HepG2 (cell line): ENCODE results near the gene SGF29. TPM values are rescaled to one million over a fixed set of nuclear protein-coding genes. Genes with fewer than 3 reads are reported as not detected.

Source experiments
- ATAC-seq: fragments of 200-7000 bp; cut with Tn5 transposase; 3 replicates; pipeline ENCODE4 v1.9.1; 2020; ENCODE audit warnings: mild to moderate bottlenecking, moderate library complexity
- BruUV-seq: library from RNA; stranded (reverse); fragments of 400-500 nt; replicated peaks from 2 replicates; lab custom pipeline; 2021; lab: Mats Ljungman, UMichigan
- CTCF ChIA-PET: fragments of 300-600 bp; formaldehyde crosslinking; extraction: SDS; loops from one replicate; lab custom pipeline; 2021; ENCODE audit warnings: low total read pairs, inconsistent platforms, low intra/inter-chr PET ratio; lab: Yijun Ruan, JAX
- POLR2A ChIA-PET: fragments of 350-600 bp; sonication (Branson Sonifier 250); formaldehyde crosslinking; loops from one replicate; lab custom pipeline; 2020; ENCODE audit warnings: antibody characterized with exemption, inconsistent platforms; lab: Yijun Ruan, JAX
- DNase-seq: peaks from one replicate; pipeline ENCODE4 v3.0.0-alpha.2; 2015; ENCODE audit warnings: low spot score
- FAIRE-seq: peaks from 3 replicates; lab custom pipeline; 2011; peaks lifted over from hg19 to GRCh38; lab: Jason Lieb, UNC
- H2AFZ ChIP-seq: one replicate; pipeline ENCODE4 v1.6.1; 2011; ENCODE audit warnings: low read length, inconsistent platforms
- H3K27ac ChIP-seq: fragments of 300-600 bp; 3 replicates; pipeline ENCODE4 v1.8.0; 2011; ENCODE audit warnings: mixed run types, mild to moderate bottlenecking, mixed read lengths, low read length, inconsistent platforms; ENCODE audit not compliant: insufficient read depth; ENCODE audit errors: extremely low read length
- H3K27me3 ChIP-seq, 2 experiments: fragments of 200-600 bp in 1 of 2; 2 replicates in 1 of 2; 3 replicates in 1 of 2; pipeline versions ENCODE4 v1.6.0 to v1.8.0; 2011; ENCODE audit warnings: low read length in 2 of 2, mild to moderate bottlenecking in 2 of 2, moderate library complexity in 2 of 2, inconsistent platforms in 1 of 2; ENCODE audit not compliant: insufficient read depth in 2 of 2, control insufficient read depth in 1 of 2
- H3K36me3 ChIP-seq, 2 experiments: fragments of 200-600 bp in 1 of 2; replicated peaks in 1 of 2; 2 replicates in 1 of 2; 3 replicates in 1 of 2; pipeline versions ENCODE4 v1.5.1 to v1.8.0; 2011; ENCODE audit warnings: low read length in 2 of 2, inconsistent platforms in 1 of 2; ENCODE audit not compliant: insufficient read depth in 2 of 2, control insufficient read depth in 1 of 2
- H3K4me1 ChIP-seq: 2 replicates; pipeline ENCODE4 v1.5.1; 2012; ENCODE audit warnings: low read length, inconsistent platforms; ENCODE audit not compliant: insufficient read depth
- H3K4me2 ChIP-seq: 2 replicates; pipeline ENCODE4 v1.6.0; 2011; ENCODE audit warnings: low read depth, low read length, inconsistent platforms
- H3K4me3 ChIP-seq, 3 experiments: fragments of 200-600 bp in 1 of 3; sonication (generic), shearing (Covaris generic) in 1 of 3; replicated peaks in 1 of 3; 2 replicates each; pipeline ENCODE4 v1.5.1; 2011 to 2016; ENCODE audit warnings: low read length in 3 of 3, inconsistent platforms in 2 of 3, low read depth in 2 of 3, mild to moderate bottlenecking in 2 of 3, control low read depth in 1 of 3, mixed read lengths in 1 of 3; ENCODE audit not compliant: insufficient read depth in 1 of 3
- H3K79me2 ChIP-seq: one replicate; pipeline ENCODE4 v1.6.1; 2011; ENCODE audit warnings: low read length, inconsistent platforms; ENCODE audit not compliant: insufficient read depth
- H3K9ac ChIP-seq: 2 replicates; pipeline ENCODE4 v1.6.0; 2011; ENCODE audit warnings: mild to moderate bottlenecking, low read depth, low read length, inconsistent platforms; ENCODE audit not compliant: insufficient read depth
- H3K9me3 ChIP-seq: 2 replicates; pipeline ENCODE4 v1.5.1; 2012; ENCODE audit warnings: mild to moderate bottlenecking, low read length
- H4K20me1 ChIP-seq: 2 replicates; pipeline ENCODE4 v1.6.0; 2011; ENCODE audit warnings: inconsistent platforms, mild to moderate bottlenecking, low read length, moderate library complexity; ENCODE audit not compliant: insufficient read depth
- ATF5 ChIP-seq: sonication (generic); formaldehyde crosslinking; IDR thresholded peaks from 2 replicates; pipeline ENCODE4 v1.4.0; 2020; ENCODE audit warnings: mild to moderate bottlenecking, low read depth, missing genetic modification reagents
- ETV6 ChIP-seq: sonication (generic); formaldehyde crosslinking; conservative IDR thresholded peaks from 2 replicates; pipeline ENCODE4 v1.4.0; 2020; ENCODE audit warnings: missing genetic modification reagents
- FOSL2 ChIP-seq: sonication (generic); formaldehyde crosslinking; IDR thresholded peaks from 2 replicates; pipeline ENCODE4 v1.4.0; 2020; ENCODE audit warnings: missing genetic modification reagents
- HES4 ChIP-seq: sonication (generic); formaldehyde crosslinking; IDR thresholded peaks from 2 replicates; pipeline ENCODE4 v1.9.0; 2021; ENCODE audit warnings: mild to moderate bottlenecking, missing genetic modification reagents, borderline replicate concordance
- HMG20A ChIP-seq: IDR thresholded peaks from 2 replicates; pipeline ENCODE4 v1.6.1; 2016; ENCODE audit warnings: borderline replicate concordance
- ISL2 ChIP-seq: sonication (generic); formaldehyde crosslinking; IDR thresholded peaks from 2 replicates; pipeline ENCODE4 v1.5.0; 2020; ENCODE audit warnings: missing genetic modification reagents
- KLF15 ChIP-seq: sonication (generic); formaldehyde crosslinking; IDR thresholded peaks from 2 replicates; pipeline ENCODE4 v1.8.1; 2023; ENCODE audit warnings: borderline replicate concordance, mild to moderate bottlenecking, inconsistent platforms, missing genetic modification reagents, mixed read lengths
- MTERF4 ChIP-seq: sonication (generic); formaldehyde crosslinking; IDR thresholded peaks from 2 replicates; pipeline ENCODE4 v1.8.0; 2023; ENCODE audit warnings: mild to moderate bottlenecking, missing genetic modification reagents
- SMARCE1 ChIP-seq: fragments of 450-650 bp; IDR thresholded peaks from 2 replicates; pipeline ENCODE4 v1.6.1; 2017; ENCODE audit warnings: borderline replicate concordance
- ZBTB49 ChIP-seq: sonication (generic); formaldehyde crosslinking; IDR thresholded peaks from 2 replicates; pipeline ENCODE4 v1.4.0; 2020; ENCODE audit warnings: missing genetic modification reagents, borderline replicate concordance
- ZNF276 ChIP-seq: sonication (generic); formaldehyde crosslinking; IDR thresholded peaks from 2 replicates; pipeline ENCODE4 v1.4.0; 2020; ENCODE audit warnings: mild to moderate bottlenecking, low read depth, missing genetic modification reagents
- ZNF362 ChIP-seq: sonication (generic); formaldehyde crosslinking; IDR thresholded peaks from 2 replicates; pipeline ENCODE4 v1.4.0; 2020; ENCODE audit warnings: missing genetic modification reagents, mild to moderate bottlenecking, borderline replicate concordance
- ZNF382 ChIP-seq: sonication (generic); formaldehyde crosslinking; IDR thresholded peaks from 2 replicates; pipeline ENCODE4 v1.5.0; 2020; ENCODE audit warnings: missing genetic modification reagents, mild to moderate bottlenecking, borderline replicate concordance
- ZNF441 ChIP-seq: sonication (generic); formaldehyde crosslinking; IDR thresholded peaks from 2 replicates; pipeline ENCODE4 v1.7.0; 2021; ENCODE audit warnings: missing genetic modification reagents, borderline replicate concordance
- ZNF75D ChIP-seq: sonication (generic); formaldehyde crosslinking; IDR thresholded peaks from 2 replicates; pipeline ENCODE4 v1.8.1; 2023; ENCODE audit warnings: missing genetic modification reagents, mild to moderate bottlenecking, borderline replicate concordance
- ZNF816 ChIP-seq: sonication (generic); formaldehyde crosslinking; IDR thresholded peaks from 2 replicates; pipeline ENCODE4 v1.8.0; 2022; ENCODE audit warnings: missing genetic modification reagents, mild to moderate bottlenecking, borderline replicate concordance
- WGBS: methylation state at CpG from one replicate; pipeline ENCODE4 v1.1.6; 2017; ENCODE audit warnings: low lambda C conversion rate; 5-methylcytosine and 5-hydroxymethylcytosine counted together
- in situ Hi-C: cut with HindIII; loops from 2 replicates; pipeline ENCODE4 v1.10.0; 2017; ENCODE audit warnings: low pct_unique_long_range_greater_than_20kb; ENCODE audit not compliant: extremely low pct_ligation_motif_present
- intact Hi-C: fragments of 100-400 bp; cut with micrococcal nuclease; formaldehyde crosslinking; loops from one replicate; pipeline ENCODE4 v1.10.0; 2022; ENCODE audit not compliant: unreplicated experiment
- polyA plus RNA-seq, 8 experiments: library from polyadenylated mRNA; depleted of rRNA in 3 of 8; stranded (reverse) in 7 of 8; unstranded in 1 of 8; fragments of >200 nt; fragmentation: Illumina TruSeq in 4 of 8; extraction: Trizol in 4 of 8; gene quantifications; 2 replicates each; pipeline versions ENCODE4 v1.2.1 to v1.2.3, GENCODE V29; 2011 to 2016; ENCODE audit warnings: low read depth in 4 of 8, missing spikeins in 1 of 8, mixed read lengths in 1 of 8; ENCODE audit not compliant: insufficient read depth in 1 of 8
- total RNA-seq, 5 experiments: library from RNA; depleted of rRNA; stranded (reverse); fragments of >200 nt; fragmentation: Illumina TruSeq; extraction: Trizol; gene quantifications; 2 replicates each; pipeline ENCODE4 v1.2.3, GENCODE V29; 2016; ENCODE audit warnings: low read depth in 1 of 5

The SGF29 gene
- total and polyA plus RNA-seq, 2 of the 13 experiments (the other 11 are each of a cell fraction or from before 2014, with no cell fraction given) = 5.0 to 29.4 TPM

- Histone ChIP-seq H3K79me2 (no peaks in the 10 kb centered on the region), H3K27me3 (peaks cover 0 to 12% of the 10 kb centered on the region in 2 experiments; a peak in 3 of 5 replicates), H4K20me1 (no peaks in the 10 kb centered on the region), H3K27ac (no peak overlapping the region), H3K36me3 (no peaks in the 10 kb centered on the region), H3K4me3 (peak overlapping the region in 2 of 3 experiments; percentile 11 to 34; a peak in 3 of 6 replicates), H3K9me3 (no peaks in the 10 kb centered on the region), H3K9ac (peak overlapping the region; percentile 38), H3K4me1 (peaks cover 55% of the 10 kb centered on the region), H3K4me2 (peak overlapping the region; percentile 65), H2AFZ (no peak overlapping the region)
- DNase-seq (peak; percentile 81), ATAC-seq (peak; percentile 64), FAIRE-seq (peak; percentile 84)
- no TSS peak for BruUV-seq
- intact Hi-C loops (no loop called here), in situ Hi-C loops (no loop called here)
- CTCF ChIA-PET = no interaction called here
- WGBS = 4% methylated on average over 14 of the region's 14 CpGs
- POLR2A ChIA-PET = interaction anchor here (0.6 to 1.5 kb wide), 3 partner anchors 13 to 33 kb away, joined by 3 to 5 read pairs (median 3); partner anchors contain the start of gene NUPR1
- TF ChIP-seq FOSL2 (peak; percentile 41; the same call in 1 of the 2 replicates), KLF15 (CRISPR knock-in tag) (no peak), ZNF362 (CRISPR knock-in tag) (peak; percentile 66; the same call in 1 of the 2 replicates), ZBTB49 (CRISPR knock-in tag) (no peak), MTERF4 (CRISPR knock-in tag) (no peak), ETV6 (CRISPR knock-in tag) (no peak), HMG20A (CRISPR knock-in tag) (peak; percentile 74), SMARCE1 (no peak), ZNF75D (CRISPR knock-in tag) (no peak), ATF5 (no peak), HES4 (no peak), ISL2 (CRISPR knock-in tag) (peak; percentile 69; the same call in 1 of the 2 replicates), ZNF382 (CRISPR knock-in tag) (no peak), ZNF441 (no peak), ZNF816 (CRISPR knock-in tag) (no peak), ZNF276 (CRISPR knock-in tag) (no peak)
These were observed 48.1 kb upstream of the SGF29 start for GRCh38 chr16:28505489-28506137.
